Measurements from ENCODE around the gene EPHB1.

DNA sequence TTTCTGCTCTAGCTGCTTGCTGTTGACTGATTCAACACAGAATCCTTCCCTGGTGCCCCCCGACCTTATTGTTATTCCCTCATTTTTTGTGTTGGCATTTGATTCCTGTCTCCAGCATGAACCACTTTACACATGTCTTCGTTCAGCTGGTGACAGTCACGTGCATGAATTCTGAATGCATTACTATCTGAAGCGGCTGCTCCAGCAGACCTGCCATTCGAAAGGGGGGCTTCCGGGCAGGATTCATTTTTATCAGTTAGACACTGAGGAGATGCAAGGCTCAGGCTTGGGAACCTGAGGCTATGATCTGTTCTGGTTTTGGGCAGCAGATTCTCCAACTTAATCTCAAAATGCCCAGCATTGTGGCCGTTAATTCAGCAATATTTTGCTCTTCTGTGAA is 336.2 kb downstream of the EPHB1 start:
- no peak for TF ChIP-seq ZFP30 (CRISPR knock-in tag; IDR thresholded peaks at IDR 0.05)
- TF ChIP-seq, protein P1, sequence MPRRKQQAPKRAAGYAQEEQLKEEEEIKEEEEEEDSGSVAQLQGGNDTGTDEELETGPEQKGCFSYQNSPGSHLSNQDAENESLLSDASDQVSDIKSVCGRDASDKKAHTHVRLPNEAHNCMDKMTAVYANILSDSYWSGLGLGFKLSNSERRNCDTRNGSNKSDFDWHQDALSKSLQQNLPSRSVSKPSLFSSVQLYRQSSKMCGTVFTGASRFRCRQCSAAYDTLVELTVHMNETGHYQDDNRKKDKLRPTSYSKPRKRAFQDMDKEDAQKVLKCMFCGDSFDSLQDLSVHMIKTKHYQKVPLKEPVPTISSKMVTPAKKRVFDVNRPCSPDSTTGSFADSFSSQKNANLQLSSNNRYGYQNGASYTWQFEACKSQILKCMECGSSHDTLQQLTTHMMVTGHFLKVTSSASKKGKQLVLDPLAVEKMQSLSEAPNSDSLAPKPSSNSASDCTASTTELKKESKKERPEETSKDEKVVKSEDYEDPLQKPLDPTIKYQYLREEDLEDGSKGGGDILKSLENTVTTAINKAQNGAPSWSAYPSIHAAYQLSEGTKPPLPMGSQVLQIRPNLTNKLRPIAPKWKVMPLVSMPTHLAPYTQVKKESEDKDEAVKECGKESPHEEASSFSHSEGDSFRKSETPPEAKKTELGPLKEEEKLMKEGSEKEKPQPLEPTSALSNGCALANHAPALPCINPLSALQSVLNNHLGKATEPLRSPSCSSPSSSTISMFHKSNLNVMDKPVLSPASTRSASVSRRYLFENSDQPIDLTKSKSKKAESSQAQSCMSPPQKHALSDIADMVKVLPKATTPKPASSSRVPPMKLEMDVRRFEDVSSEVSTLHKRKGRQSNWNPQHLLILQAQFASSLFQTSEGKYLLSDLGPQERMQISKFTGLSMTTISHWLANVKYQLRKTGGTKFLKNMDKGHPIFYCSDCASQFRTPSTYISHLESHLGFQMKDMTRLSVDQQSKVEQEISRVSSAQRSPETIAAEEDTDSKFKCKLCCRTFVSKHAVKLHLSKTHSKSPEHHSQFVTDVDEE (CRISPR knock-in tag; IDR thresholded peaks at IDR 0.05) = no peak

All from SK-N-SH treated with all-trans-retinoic acid at 6 μM for 48 hours (cell line).